HG03097 (cell line): ENCODE measurements around the gene FEM1B.

Experiments used
- ATAC-seq: cut with Tn5 transposase; IDR thresholded peaks from one replicate; pipeline ENCODE4 v1.9.1; 2021; ENCODE audit not compliant: unreplicated experiment, low FRiP score

FEM1B gene

DNA sequence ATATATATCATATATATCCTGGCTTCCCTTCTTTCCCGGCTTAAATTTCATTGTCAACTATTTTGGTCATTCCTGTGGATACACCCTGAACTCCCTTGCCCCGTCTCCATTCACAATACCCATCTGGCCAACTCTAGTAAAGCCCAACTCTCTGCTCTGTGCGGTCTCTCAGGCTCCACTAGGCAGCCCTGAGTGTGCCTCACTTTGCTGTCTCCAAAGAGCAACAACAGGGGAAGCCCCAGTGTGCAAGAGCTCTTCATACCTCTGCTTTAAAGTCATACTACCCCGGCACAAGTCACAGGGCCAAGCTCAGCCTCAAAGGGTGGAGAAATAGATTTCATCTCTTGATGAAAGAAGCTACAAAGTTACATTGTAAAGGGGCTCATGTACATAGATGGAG, 18.9 kb upstream of the FEM1B start:
- no peak for ATAC-seq

DNA sequence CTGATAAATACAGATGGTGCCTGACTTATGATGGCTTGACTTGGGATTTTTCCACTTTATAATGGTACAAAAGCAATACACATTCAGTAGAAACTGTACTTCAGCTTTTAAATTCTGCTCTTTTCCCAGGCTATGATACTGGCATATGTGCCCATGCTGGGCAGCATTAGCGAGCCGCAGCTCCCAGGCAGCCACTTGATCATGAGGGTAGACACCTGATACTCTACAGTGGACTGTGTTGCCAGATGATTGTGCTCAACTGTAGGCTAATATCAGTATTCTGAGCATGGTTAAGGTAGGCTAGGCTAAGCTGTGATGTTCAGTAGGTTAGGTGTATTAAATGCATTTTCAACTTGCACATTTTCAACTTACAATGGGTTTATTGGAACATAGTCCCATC, 17.7 kb upstream of the FEM1B start:
- ATAC-seq = no peak

DNA sequence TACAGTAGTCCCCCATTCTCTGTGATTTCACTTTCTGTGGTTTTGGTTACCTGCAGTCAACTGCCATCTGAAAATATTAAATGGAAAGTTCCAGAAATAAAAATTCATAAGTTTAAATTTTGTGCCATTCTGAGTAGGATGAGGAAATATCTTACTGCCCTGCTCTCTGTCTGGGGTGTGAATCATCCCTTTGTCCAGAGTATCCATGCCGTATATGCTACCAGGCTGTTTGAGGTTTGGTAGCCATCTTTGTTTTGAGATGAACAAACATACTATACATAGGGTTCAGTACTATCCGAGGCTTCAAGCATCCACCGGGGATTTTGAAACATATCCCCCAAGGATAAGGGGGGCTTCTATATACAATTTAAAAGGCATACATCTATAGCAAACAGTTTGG, 16.3 kb upstream of the FEM1B start:
- ATAC-seq = no peak

DNA sequence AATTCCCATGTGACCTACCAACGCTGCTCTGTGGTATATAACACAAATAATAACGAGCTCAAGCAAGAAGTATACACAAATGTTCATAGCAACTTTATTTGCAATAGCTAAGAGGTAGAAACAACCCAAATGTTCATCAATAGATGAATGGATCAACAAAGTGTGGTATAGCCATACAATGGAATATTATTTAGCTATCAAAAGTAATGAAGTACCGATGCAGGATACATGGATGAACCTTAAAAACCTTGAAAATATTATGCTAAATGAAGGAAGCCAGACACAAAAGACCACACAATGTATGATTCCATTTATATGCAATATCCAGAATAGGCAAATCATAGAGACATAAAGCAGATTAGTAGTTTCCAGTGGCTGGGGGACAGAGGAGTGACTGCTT, 15.6 kb upstream of the FEM1B start:
- no peak for ATAC-seq

DNA sequence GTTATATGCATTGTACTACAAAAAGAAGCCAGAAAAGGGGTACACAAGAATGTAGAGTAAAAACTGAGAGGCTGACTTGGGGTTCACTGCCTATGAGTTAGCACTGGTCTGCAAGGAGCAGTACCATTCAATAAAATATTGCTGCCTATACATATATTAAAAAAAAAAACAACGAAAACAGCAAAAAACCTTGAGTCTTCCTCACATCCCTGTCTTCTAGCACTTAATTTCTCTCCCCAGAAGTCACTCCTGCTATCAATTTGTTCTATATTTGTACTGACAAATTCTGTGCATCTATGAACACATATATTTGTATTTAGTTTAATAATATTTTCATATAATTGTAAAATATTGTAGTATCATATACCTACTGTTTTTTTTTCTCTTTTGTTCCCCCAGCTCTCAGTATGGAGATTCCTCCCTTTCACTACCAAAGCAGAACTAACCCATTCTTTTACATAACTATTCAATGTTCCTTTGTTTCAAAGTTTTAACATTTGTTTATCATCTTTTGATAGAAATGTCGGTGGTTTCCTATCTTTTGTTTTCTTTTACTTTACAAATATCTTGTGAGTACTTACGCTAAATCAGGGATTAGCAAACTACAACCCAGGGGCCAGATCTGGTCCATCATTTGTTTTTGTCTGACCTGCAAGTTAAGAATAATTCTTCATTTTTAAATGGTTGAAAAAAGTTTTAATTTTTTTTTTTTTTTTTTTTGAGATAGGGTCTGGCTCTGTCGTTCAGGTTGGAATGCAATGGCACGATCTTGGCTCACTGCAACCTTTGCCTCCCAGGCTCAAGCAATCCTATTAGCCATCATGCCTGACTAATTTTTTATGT, 14.8 kb upstream of the FEM1B start:
- ATAC-seq = no peak

DNA sequence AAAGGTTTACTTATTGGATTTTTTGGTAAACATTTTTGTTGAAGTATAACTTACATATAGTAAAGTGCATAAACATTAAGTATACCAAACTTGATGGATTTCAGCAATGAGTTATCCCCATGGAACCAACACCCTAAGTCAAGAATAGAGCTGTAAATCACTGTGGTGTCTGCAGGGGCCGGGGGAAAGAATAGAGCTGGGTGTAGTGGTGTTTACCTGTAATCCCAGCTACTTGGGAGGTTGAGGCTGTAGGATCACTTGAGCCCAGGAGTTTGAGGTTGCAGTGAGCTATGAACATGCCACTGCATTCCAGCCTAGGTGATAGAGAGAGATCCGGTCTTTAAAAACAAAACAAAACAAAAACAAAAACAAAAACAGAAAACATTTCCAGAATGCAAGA, 13.3 kb upstream of the FEM1B start:
- no peak for ATAC-seq

DNA sequence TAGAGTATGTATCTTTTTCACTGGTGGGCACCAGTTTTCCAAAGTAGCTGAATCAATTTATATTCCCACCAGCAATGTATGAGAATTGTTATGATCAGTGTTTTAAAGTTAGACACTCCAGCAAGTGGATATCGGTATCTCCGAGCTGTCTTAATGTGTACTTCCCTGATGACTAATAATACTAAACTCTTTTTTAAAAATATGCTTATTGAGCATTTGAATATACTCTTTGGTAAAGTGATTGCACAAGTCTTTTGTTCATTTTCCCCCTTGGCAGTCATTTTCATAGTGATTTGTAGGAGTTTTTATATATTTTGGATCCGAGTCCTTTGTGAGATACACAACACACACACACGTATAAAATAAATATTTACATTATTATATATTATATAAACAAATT, 12.5 kb upstream of the FEM1B start:
- ATAC-seq = no peak

DNA sequence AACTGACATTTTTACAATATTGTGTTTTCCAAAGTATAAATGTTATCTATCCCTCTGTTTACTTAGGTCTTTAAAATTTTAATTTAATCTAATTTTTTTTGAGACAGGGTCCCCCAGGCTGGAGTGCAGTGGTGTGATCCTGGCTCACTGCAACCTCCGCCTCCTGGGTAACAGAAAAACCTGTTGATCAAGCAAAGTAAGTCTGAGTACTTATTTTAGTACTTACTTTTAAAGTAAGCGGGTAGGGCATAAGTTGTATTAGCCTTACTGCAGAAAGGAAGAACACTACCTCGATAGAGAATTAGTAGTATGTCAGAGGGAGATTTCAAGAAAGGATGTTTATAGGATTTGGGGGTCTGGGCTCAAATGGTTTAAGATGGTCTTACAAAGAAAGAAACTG, 11.9 kb upstream of the FEM1B start:
- no peak for ATAC-seq

DNA sequence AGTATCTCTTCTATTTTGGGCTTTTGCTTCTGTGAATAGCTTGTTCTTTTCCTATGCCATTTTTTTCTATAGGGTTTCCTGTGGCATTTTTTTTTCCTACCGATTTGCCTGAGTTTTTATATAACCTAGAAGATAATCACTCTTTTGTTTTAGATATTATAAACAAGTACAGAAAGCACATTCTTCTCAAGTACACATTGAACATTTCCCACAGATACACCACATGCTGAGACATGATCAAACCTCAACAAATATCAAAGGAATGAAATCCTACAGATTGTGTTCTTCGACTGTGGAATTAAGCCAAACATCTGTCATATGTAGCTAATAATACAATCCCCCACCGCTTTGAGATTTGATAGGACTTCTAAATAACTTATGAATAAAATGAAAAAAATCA, 9.1 kb upstream of the FEM1B start:
- ATAC-seq = no peak

DNA sequence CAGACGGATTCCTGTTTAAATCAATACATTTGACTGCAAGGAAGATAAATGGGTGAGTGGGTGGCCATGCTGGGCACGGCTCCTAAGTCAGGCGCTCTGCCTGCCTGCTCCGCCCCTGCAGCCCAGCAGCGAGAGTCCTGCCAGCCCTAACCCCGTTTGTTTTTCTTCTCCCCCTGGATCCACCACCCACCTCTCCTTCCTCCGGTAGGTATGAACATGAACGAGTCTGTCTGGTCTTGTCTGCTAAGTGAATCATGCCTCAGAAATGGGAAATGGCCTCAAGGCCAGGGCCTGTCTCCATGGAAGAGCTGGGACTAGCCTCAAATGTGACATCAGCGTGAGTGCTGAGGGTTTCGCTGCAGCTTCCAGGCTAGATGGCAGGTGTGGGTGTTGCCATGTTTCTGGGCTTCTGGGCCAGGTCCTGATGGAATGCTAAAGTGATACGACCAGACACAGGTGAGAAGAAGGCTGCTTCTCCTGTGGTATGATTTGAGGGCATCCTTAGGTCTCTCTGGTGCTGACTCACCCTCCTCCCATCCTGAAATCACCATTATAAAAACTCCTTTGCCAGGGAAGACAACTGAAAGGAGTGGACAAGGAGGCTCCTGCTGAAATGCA, 5.6 kb upstream of the FEM1B start:
- no peak for ATAC-seq

DNA sequence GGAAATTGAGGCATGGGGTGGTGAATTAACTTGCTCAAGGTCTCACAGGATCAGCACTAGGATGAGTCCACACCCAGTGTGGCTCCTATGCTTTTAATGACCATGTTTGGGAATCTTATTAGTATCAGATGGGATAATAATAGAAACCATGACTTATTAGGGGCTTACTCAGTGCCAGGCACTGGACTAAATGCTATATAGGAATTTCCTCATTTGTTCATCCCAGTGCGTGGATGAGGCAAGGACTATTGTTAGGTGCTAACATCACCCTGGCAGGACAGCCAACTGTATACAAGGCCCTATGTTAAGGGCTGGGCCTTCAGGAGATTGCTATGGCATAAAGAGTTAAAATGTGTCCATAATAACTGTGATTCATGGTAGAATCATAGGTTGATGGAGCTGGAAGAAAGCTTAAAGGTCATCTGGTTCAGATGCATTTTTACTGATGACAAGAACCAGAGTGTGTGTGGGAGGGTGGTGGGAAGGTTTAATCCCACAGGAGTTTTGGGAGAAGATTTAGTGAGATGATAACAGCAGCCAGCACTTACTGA, 4.7 kb upstream of the FEM1B start:
- no peak for ATAC-seq

DNA sequence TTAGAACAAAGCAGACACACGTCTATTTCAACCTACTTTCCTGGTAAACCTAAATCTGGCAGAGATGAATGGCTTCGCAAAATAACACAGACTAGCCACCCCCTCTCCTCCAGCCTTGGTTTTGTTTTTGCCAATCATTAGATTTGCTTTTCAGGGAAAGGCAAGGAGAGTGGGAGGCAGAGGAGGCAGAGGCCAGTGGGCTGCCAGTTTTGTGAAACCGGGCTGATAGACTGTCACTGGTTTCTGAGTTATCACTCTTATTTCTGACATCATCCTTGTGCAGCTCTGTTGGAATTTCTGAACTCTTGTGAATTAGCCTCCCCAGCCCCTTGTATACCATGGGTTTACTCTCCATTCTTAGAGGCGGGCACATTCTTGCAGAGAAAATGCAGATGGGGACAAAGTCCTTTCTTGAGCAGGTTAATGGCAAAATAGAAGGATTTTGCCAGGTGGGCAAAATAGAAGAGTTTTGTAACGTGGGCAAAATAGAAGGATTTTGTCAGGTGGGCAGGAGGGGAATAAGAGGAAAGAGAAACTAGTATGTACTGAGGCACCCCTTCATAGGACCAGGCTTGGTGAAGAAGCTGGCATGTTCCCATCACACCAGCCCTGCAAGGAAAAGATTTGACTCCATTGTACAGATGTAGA, 3.2 kb upstream of the FEM1B start:
- no peak for ATAC-seq

DNA sequence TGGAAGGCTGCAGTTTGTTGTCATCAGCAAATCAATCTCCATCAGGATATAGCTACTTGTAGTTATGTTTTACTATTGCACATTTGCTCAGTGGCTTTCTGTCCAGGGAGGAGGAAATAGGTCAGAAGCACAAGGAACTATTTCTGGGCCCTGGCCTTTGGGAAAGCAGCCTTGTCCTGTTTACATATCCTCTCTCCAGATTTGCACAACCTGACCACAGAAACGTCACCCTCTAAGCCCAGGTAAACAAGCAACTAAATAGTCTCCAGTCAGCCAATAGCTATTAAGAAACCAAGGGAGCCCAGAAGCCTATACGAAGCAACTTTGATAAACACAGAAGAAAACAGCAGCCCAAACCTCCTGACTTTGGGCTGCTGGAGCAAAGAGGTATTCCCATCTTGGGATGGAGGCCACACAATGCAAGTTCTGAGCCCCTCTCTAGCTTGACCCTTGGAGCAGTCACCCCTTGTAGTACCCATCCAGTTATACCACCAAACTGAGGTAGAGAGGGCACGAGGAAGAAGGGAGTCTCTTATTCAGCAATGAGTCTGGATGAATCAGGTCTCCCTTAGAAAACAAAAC, 2.3 kb upstream of the FEM1B start:
- ATAC-seq = no peak

DNA sequence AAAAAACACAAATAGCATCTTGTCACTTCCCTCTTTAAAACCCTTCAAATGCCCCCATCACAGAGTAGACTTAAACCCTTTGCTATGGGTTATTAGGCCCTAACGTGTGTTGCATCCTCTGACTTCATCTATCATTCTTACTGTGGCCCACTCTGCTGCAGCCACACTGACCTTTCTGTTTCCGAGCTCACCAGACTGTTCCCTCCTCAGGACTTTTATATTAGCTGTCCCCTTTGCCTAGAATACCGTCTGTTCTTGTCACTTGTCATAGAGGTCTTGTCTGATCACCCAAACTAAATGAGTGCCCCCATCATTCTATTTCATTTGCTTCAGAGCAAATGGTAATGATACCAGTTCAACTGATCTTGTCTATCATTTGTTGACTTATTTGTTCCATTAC, 877 bp upstream of the FEM1B start:
- ATAC-seq = no peak

DNA sequence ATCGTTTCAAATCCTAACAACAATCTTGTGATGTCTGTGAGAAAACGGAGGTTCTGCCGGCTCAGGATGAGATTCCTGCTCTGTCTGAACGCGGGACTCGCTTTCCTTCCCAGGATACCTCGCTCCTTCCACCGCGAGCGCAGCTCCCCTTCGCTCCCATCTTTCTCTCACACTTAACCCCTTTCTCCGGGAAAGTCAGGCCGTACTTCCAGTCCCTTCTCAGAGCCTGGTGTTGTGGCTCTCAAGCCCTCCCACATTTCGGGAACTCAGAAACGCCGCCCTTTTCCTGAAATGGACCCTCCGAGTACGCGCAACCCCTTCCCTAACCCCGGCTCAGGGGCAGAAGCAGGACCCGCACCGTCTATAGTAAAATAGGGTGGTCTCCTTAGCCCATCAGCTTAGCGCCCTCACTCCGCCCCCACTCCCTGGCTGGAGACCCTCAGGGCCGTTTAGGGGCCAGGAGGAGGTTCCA, 378 bp upstream of the FEM1B start:
- ATAC-seq = no peak

DNA sequence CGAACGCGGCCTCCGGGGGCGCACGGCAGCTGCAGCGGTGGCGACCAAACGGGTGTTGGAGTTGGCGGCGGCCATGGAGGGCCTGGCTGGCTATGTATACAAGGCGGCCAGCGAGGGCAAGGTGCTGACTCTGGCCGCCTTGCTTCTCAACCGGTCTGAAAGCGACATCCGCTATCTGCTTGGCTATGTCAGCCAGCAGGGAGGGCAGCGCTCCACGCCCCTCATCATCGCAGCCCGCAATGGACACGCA, 725 bp downstream of the FEM1B start:
- no peak for ATAC-seq

DNA sequence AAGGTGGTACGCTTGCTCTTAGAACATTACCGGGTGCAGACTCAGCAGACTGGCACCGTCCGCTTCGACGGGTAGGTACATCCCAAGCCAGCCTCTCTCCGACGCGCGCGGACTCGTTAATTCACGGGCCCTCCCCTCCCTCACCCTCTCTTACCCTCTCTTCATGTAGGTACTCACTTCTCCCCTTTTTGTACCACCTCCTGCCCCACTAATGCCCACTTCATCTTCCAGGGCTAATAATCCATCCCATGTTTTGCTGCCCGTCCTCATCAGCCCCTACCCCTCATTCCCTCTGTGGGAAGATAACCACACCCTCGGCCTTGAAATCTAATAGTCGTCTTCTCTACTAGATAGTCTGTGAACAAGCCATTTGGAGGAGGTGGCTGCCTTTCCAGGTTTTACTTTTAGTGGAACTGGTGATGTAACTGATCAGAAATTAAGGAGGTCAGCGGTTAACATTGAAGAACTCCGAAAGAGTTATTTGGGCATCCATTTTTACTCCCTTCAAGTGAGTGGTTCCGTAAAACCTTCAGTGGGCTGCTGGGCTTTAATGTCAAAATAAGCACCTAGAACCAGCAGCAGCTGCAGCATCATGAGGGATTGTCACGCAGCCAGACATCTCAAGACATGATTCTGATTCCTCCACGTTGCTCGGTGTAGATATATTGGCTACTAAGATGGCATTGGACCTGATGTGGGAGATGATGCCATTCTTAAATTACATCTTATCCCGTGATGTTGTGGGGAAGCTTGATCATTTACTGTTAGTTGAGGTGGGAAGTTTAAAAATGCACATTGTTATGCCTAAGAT, 1.3 kb downstream of the FEM1B start:
- ATAC-seq = no peak

DNA sequence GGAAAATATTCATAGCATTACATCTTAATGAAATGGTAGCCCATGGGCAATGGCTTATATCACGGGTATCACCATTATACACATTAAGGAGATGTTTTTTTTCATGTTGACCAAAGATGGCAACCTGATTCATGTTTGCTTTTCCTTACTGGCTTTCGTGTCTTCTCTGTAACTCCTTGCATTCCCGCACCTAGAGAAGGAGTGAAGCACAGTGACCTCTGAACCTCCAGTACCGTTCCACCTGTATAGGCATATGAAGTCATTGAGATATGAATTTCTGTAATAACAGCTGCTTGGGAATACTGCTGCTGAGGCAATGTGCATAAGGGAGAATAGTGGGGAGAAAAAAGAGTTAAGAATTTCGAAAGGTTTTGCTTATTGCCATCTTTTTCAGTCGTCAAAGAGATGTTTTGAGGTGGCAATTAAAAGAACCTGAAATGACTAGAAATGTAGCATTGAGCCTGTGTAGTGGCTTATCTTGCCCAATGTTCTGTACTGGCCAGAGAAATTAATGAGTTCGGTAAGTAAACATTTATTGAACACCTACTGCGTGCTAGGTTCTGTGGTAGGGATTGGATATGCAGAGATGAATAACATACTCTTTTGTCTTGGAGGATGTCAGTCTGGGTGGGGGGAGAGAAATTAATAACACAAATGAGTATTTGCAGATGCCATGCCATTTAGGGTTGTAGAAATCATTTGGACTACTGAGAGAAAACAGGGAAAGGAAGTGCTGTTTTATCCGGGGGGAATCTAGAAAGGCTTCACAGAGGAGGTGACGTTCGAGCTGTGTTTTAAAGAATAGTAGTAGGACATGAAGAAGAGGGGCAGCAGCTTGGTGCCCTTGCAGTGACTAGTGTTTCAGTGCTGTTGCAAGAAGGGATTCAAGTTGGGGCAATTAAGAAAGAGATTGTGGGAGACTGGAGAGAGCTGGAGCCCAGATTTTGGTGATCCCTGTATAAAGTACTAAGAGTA, 2.5 kb downstream of the FEM1B start:
- ATAC-seq = no peak

DNA sequence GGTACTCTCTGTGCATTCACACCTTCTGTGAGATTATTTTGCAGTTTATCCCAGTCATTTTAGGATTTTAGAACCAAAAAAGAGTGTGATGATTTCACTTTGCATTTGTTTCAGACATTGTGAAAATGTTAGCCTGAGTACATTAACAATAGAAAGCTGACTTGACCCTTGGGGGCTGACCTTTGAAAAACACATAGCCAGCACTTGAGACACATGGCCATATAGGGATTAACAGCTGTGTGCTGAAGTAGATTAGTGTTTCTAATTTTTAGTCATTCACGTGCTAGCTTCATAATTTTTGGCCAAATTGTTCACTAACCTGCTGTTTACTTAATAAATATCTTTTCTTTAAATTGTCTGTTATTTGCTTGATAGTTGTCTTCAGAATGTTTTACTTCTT, 3.5 kb downstream of the FEM1B start:
- ATAC-seq = no peak

DNA sequence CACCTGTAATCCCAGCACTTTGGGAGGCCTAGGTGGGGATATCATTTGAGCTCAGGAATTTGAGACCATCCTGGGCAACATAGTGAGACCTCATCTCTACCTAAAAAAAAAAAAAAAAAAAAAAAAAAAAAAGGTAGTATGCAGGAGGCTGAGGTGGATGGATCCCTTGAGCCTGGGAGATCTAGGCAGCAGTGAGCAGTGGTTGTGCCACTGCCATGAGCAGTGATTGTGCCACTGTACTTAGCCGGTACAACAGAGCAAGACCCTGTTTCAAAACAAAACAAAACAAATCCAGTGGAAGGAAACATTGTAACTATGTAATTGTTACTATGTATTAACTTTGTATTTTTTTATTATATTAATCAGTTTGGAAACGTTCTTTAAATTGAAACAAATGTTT, 5.9 kb downstream of the FEM1B start:
- ATAC-seq = no peak
